Measurements from ENCODE around the gene WBP1. TPM values are rescaled to one million over a fixed set of nuclear protein-coding genes. Genes with fewer than 3 reads are reported as not detected.

WBP1 gene
- total RNA-seq, 1 experiment from 2014 or later, result 47.8 TPM

DNA sequence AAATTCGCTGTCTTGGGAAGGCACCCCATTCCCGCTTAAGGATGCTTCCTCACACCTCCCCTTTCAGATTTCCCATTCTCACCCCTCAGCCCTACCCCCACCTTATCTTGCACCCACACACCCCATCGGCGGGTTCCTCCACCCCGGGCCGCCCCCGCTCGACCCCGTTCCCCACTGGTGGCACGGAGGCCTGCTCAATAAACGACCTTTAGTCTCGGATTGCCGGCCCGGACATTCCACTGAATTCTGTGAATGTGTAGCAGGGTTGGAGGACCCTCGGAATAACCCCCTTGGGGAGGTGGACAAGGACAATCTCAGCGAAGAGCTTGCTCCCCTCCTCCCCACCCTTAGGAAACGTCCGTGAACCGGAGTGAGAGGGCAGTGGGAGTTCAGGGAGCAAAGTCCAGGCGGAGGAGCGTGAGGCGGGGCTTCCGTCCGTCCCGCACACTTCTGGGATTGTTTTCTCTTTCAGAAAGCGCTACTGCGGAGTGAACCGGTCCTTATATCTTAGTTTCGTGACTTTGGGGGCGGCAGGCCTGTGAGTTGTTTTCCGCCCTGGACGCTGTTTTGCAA, 44.0 kb downstream of the WBP1 start:
- DNase-seq (ENCODE audit: low read depth), result no peak

DNA sequence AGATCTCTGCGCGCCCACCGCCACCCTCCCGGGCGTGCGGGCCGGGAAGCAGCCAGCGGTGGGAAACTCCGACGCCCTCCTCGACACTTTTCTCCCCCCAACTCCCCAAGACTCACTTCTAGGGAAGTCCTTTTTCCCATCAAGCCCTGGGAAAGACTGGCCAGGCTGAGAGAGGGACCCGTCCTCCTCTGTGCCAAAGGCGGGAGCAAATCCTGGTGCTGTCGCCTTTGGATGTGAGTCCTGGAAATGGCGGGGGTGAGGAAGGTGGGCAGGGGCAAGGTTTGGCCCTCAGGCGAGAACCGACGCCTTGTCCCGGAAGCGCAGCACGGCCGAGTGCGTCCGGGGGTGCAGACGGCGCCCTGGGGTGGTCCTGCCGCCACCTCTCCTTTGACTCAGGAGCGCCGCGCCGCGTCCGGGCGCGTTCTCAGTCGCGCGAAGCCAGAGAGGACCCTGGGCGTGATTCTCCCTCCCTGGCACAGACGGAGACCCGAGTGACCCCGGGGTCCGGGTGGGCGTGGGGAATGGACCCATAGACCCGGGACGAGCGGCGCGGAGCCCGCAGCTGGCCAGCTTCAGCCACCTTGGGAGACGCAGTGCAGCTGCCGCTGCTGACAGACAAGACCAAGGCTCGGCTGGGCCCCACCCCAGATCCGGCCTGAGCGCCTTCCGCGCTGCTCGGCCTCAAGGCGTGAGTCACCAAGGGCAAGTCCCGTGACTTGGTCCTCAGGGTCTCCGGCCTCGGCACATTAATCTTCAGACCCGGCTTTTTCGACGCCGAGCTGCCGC, 44.7 kb downstream of the WBP1 start:
- peak; percentile 74 for DNase-seq (ENCODE audit: low read depth)

DNA sequence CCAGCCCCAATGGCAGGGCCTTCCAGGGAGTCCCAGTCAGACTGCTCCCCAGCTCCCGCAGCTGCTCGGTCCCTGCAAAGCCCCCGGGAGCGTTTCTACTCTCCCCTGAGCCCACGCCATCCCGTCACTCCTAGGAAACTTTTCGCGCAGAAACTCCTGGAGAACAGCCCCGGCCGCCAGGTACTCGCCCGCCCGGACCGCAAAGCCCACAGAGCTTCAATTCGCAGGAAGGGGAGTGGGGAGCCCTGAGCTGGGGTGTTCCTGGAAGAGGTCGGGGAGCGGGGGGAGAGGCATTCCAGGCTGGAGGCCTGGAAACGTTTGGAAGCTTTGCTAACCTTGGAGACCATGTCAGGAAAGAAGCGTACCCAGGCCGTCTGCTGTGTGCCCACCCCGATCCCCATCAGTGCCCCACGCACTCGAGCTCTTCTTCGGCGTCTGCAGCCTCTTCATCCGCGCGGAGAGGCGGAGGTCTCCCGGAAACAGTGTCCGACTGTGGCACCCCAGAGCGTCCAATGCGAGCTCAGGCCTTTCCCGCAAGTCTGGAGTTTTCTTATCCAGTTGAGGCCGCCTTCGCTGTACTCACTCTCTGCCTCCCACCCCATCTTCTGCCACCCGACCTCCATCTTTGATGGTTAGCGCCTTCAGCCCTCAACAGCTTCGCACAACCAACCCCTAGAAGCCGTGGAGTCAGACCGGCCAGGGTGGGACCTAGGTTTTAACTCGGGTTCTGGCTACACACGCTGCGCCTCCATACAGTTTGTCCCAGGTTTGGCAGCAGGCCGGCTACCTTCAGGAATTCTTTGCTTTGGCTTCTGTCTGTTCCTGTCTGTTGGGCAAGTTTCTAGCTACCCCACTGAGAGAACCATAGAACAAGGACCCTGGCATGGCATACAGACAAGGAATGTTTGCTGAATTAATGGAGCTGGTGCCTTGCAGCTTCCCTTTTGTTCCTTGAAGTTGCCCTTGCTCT, 45.6 kb downstream of the WBP1 start:
- no peak for DNase-seq (ENCODE audit: low read depth)

- DNase-seq (ENCODE audit: low read depth), result no peak
Observed at GRCh38 chr2:74504591-74504990, 46.4 kb downstream of the WBP1 start.

- no peak for DNase-seq (ENCODE audit: low read depth)
Observed at GRCh38 chr2:74505448-74506246, 47.4 kb downstream of the WBP1 start.

- DNase-seq (ENCODE audit: low read depth), result peak; percentile 96
Observed at GRCh38 chr2:74507145-74507925, 49.1 kb downstream of the WBP1 start, which contains the start of gene PCGF1. PCGF1 (minus strand) TSS chr2:74507695; CDS start chr2:74507668, 27 bp downstream.

DNA sequence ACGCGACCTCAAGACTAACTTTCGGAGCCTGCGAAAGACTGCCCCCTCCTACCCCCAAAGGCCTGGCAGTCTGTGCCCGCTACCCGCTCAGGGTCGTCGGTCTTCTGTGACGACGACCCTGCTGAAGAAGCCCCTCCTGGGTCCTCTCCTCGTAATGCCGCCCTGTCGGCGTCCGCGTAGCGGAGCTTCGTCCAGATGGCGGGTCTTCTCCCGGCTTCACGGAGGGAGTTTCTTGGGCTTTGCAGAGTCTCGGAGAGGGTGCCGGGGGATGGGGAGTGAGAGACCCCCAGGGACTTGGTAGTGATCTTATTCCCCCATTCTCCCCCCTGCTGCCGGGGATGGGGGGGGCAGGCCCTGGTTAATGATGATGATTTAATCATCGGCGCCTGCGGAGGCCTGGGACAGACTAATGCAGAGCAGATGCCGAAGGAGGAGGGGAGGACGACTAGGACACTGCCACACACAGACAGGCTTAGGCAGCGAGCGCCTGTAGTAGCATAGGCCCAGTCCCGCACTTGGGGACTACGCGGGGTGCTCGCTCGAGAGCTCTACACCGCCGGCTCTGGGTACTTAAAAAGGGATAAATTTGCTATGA, 49.8 kb downstream of the WBP1 start:
- no peak for DNase-seq (ENCODE audit: low read depth)

GRCh38 chr2:74510272-74510671, 52.0 kb downstream of the WBP1 start:
- no peak for DNase-seq (ENCODE audit: low read depth)

Other genes starting within 250 kb of the WBP1 start
- not detected in 2 replicates for gene SLC4A5, start 115.0 kb upstream of the WBP1 start, total RNA-seq (2014; rRNA removed; shearing (Covaris generic))
- gene DCTN1, start 78.1 kb upstream of the WBP1 start, total RNA-seq (2014; rRNA removed; shearing (Covaris generic)), result 73.0 and 84.6 TPM in 2 replicates
- 0.37 and 2.2 TPM in 2 replicates for gene C2orf81, start 36.8 kb upstream of the WBP1 start, total RNA-seq (2014; rRNA removed; shearing (Covaris generic))
- gene WDR54, start 36.7 kb upstream of the WBP1 start, total RNA-seq (2014; rRNA removed; shearing (Covaris generic)), result 59.7 and 66.7 TPM in 2 replicates
- gene RTKN, start 16.5 kb upstream of the WBP1 start, total RNA-seq (2014; rRNA removed; shearing (Covaris generic)), result 15.8 and 21.1 TPM in 2 replicates
- 19.0 and 19.6 TPM in 2 replicates for gene INO80B, start 3.4 kb upstream of the WBP1 start, total RNA-seq (2014; rRNA removed; shearing (Covaris generic))
- gene MOGS, start 6.9 kb downstream of the WBP1 start, total RNA-seq (2014; rRNA removed; shearing (Covaris generic)), result 66.5 and 68.5 TPM in 2 replicates
- gene MRPL53, start 14.2 kb downstream of the WBP1 start, total RNA-seq (2014; rRNA removed; shearing (Covaris generic)), result 79.3 and 113 TPM in 2 replicates
- 12.7 and 13.2 TPM in 2 replicates for gene CCDC142, start 24.6 kb downstream of the WBP1 start, total RNA-seq (2014; rRNA removed; shearing (Covaris generic))
- gene TTC31, start 24.6 kb downstream of the WBP1 start, total RNA-seq (2014; rRNA removed; shearing (Covaris generic)), result 18.7 and 26.0 TPM in 2 replicates
- 0.84 and 4.0 TPM in 2 replicates for gene LBX2, start 41.2 kb downstream of the WBP1 start, total RNA-seq (2014; rRNA removed; shearing (Covaris generic))
- 27.2 and 29.8 TPM in 2 replicates for gene PCGF1, start 49.3 kb downstream of the WBP1 start, total RNA-seq (2014; rRNA removed; shearing (Covaris generic))
- not detected in 2 replicates for gene TLX2, start 56.0 kb downstream of the WBP1 start, total RNA-seq (2014; rRNA removed; shearing (Covaris generic))
- 0.13 and 0.18 TPM in 2 replicates for gene DQX1, start 67.8 kb downstream of the WBP1 start, total RNA-seq (2014; rRNA removed; shearing (Covaris generic))
- 169 and 184 TPM in 2 replicates for gene AUP1, start 71.3 kb downstream of the WBP1 start, total RNA-seq (2014; rRNA removed; shearing (Covaris generic))
- 84.5 and 94.6 TPM in 2 replicates for gene HTRA2, start 71.5 kb downstream of the WBP1 start, total RNA-seq (2014; rRNA removed; shearing (Covaris generic))
- gene LOXL3, start 95.5 kb downstream of the WBP1 start, total RNA-seq (2014; rRNA removed; shearing (Covaris generic)), result 48.5 and 49.8 TPM in 2 replicates
- 62.1 and 66.8 TPM in 2 replicates for gene DOK1, start 96.3 kb downstream of the WBP1 start, total RNA-seq (2014; rRNA removed; shearing (Covaris generic))
- gene M1AP, start 189.9 kb downstream of the WBP1 start, total RNA-seq (2014; rRNA removed; shearing (Covaris generic)), result 0.03 and 0.13 TPM in 2 replicates
- gene SEMA4F, start 195.8 kb downstream of the WBP1 start, total RNA-seq (2014; rRNA removed; shearing (Covaris generic)), result 11.6 and 12.7 TPM in 2 replicates